A549 (cell line): ENCODE results near the gene ARHGAP31. TPM values are rescaled to one million over a fixed set of nuclear protein-coding genes. Genes with fewer than 3 reads are reported as not detected.

ENCODE experiments used
- ATAC-seq, 2 experiments: fragments of 200-7000 bp in 1 of 2; fragments of >200 bp in 1 of 2; cut with Nextera tagmentation in 1 of 2; cut with Tn5 transposase in 1 of 2; 3 replicates each; pipeline versions ENCODE4 v1.8.0 to v1.9.1; 2018 to 2020; ENCODE audit warnings: mild to moderate bottlenecking in 1 of 2, moderate library complexity in 1 of 2
- CTCF ChIA-PET: fragments of 300-600 bp; sonication (Branson Sonifier 250); formaldehyde crosslinking; extraction: SDS; loops from one replicate; lab custom pipeline; 2021; ENCODE audit warnings: antibody characterized with exemption, inconsistent platforms; lab: Yijun Ruan, JAX
- POLR2A ChIA-PET: fragments of 350-600 bp; formaldehyde crosslinking; extraction: SDS; loops from one replicate; lab custom pipeline; 2021; ENCODE audit warnings: antibody characterized with exemption, inconsistent platforms; lab: Yijun Ruan, JAX
- DNase-seq, 2 experiments: peaks; one replicate each; pipeline versions ENCODE4 v3.0.0 to v3.0.0-alpha.2; 2011 to 2016; ENCODE audit warnings: low read depth in 1 of 2, low spot score in 1 of 2
- FAIRE-seq: peaks from 2 replicates; lab custom pipeline; 2011; peaks lifted over from hg19 to GRCh38; lab: Jason Lieb, UNC
- H3K27ac ChIP-seq, 2 experiments: fragments of >200 bp; sonication (Bioruptor Twin); formaldehyde crosslinking; 3 replicates each; pipeline ENCODE4 v1.5.1; 2016 to 2017
- H3K4me1 ChIP-seq: fragments of >200 bp; sonication (Bioruptor Twin); formaldehyde crosslinking; 3 replicates; pipeline ENCODE4 v1.6.1; 2016
- H3K4me2 ChIP-seq: fragments of >200 bp; sonication (Bioruptor Twin); formaldehyde crosslinking; 3 replicates; pipeline ENCODE4 v1.6.1; 2016
- H3K4me3 ChIP-seq: fragments of >200 bp; sonication (Bioruptor Twin); formaldehyde crosslinking; 3 replicates; pipeline ENCODE4 v1.5.1; 2016
- H3K9me3 ChIP-seq: fragments of >200 bp; sonication (Bioruptor Twin); formaldehyde crosslinking; 3 replicates; pipeline ENCODE4 v1.6.1; 2016
- BHLHE40 ChIP-seq: IDR thresholded peaks from 2 replicates; pipeline ENCODE4 v1.6.1; 2012; ENCODE audit warnings: low read depth, low read length, inconsistent platforms
- CEBPB ChIP-seq, 2 experiments: fragments of >200 bp in 1 of 2; sonication (Bioruptor Twin) in 1 of 2; formaldehyde crosslinking in 1 of 2; IDR thresholded peaks; 2 replicates each; pipeline ENCODE4 v1.6.1; 2012 to 2016
- CHD4 ChIP-seq: fragments of 200-600 bp; sonication (generic); IDR thresholded peaks from 2 replicates; pipeline ENCODE4 v1.6.1; 2016; ENCODE audit warnings: antibody characterized with exemption, mild to moderate bottlenecking, borderline replicate concordance
- CTCF ChIP-seq: fragments of >200 bp; sonication (Bioruptor Twin); formaldehyde crosslinking; IDR thresholded peaks from 3 replicates; pipeline ENCODE4 v1.5.1; 2016
- EHF ChIP-seq: fragments of 250-450 bp; sonication (Bioruptor Pico); IDR thresholded peaks from 2 replicates; pipeline ENCODE4 v1.5.0; 2020; ENCODE audit warnings: mild to moderate bottlenecking
- ESRRA ChIP-seq: fragments of 150-350 bp; IDR thresholded peaks from 2 replicates; pipeline ENCODE4 v1.6.1; 2014; ENCODE audit warnings: mild to moderate bottlenecking, low read length, borderline replicate concordance
- FOSB ChIP-seq: fragments of 250-450 bp; sonication (Bioruptor Pico); IDR thresholded peaks from 2 replicates; pipeline ENCODE4 v1.5.0; 2020; ENCODE audit warnings: mild to moderate bottlenecking, moderate library complexity
- FOXS1 ChIP-seq: fragments of 250-450 bp; sonication (Bioruptor Pico); IDR thresholded peaks from 2 replicates; pipeline ENCODE4 v1.5.0; 2020; ENCODE audit warnings: mild to moderate bottlenecking, moderate library complexity
- HEYL ChIP-seq: fragments of 250-450 bp; sonication (Bioruptor Pico); IDR thresholded peaks from 2 replicates; pipeline ENCODE4 v1.8.0; 2021; ENCODE audit warnings: mild to moderate bottlenecking, moderate library complexity
- HMGXB4 ChIP-seq: fragments of 250-450 bp; sonication (Bioruptor Pico); IDR thresholded peaks from 2 replicates; pipeline ENCODE4 v1.5.0; 2021; ENCODE audit warnings: mild to moderate bottlenecking, moderate library complexity, borderline replicate concordance
- HOXB13 ChIP-seq: fragments of 250-450 bp; sonication (Bioruptor Pico); IDR thresholded peaks from 2 replicates; pipeline ENCODE4 v1.5.0; 2020; ENCODE audit warnings: low read depth, mild to moderate bottlenecking, moderate library complexity
- JUNB ChIP-seq: fragments of >200 bp; sonication (Bioruptor Twin); formaldehyde crosslinking; IDR thresholded peaks from 2 replicates; pipeline ENCODE4 v1.6.1; 2016
- KDM1A ChIP-seq: fragments of 200-600 bp; sonication (generic); IDR thresholded peaks from 2 replicates; pipeline ENCODE4 v1.6.1; 2016; ENCODE audit warnings: low read depth, mild to moderate bottlenecking
- KDM5A ChIP-seq: fragments of 200-600 bp; sonication (generic); IDR thresholded peaks from 2 replicates; pipeline ENCODE4 v1.6.1; 2016; ENCODE audit warnings: antibody characterized with exemption, mild to moderate bottlenecking
- MYC ChIP-seq: IDR thresholded peaks from 2 replicates; pipeline ENCODE4 v1.6.1; 2012; ENCODE audit warnings: mild to moderate bottlenecking, inconsistent platforms, low read length, improper control_type of control experiment, borderline replicate concordance
- NPAS2 ChIP-seq: fragments of 250-450 bp; sonication (Bioruptor Pico); IDR thresholded peaks from 2 replicates; pipeline ENCODE4 v1.8.0; 2022; ENCODE audit warnings: mild to moderate bottlenecking, moderate library complexity, borderline replicate concordance
- NR3C1 ChIP-seq: fragments of >200 bp; sonication (Bioruptor Twin); formaldehyde crosslinking; IDR thresholded peaks from 3 replicates; pipeline ENCODE4 v1.6.1; 2017
- POLR2A ChIP-seq: IDR thresholded peaks from 2 replicates; pipeline ENCODE4 v1.6.1; 2012; ENCODE audit warnings: mild to moderate bottlenecking, low read length
- POLR2AphosphoS2 ChIP-seq: conservative IDR thresholded peaks from 2 replicates; pipeline ENCODE4 v1.6.1; 2012; ENCODE audit warnings: low read length, improper control_type of control experiment, inconsistent platforms
- RARB ChIP-seq: fragments of 250-450 bp; sonication (Bioruptor Pico); IDR thresholded peaks from 2 replicates; pipeline ENCODE4 v1.8.0; 2021; ENCODE audit warnings: mild to moderate bottlenecking, moderate library complexity
- RFX5 ChIP-seq: fragments of 450-650 bp; IDR thresholded peaks from 2 replicates; pipeline ENCODE4 v1.7.1; 2014; ENCODE audit warnings: antibody characterized with exemption, mild to moderate bottlenecking, moderate library complexity
- RNF2 ChIP-seq: fragments of 200-600 bp; sonication (generic); IDR thresholded peaks from 2 replicates; pipeline ENCODE4 v1.6.1; 2016; ENCODE audit warnings: low read depth, mild to moderate bottlenecking, antibody characterized with exemption, moderate library complexity, borderline replicate concordance
- SREBF2 ChIP-seq: fragments of 450-650 bp; IDR thresholded peaks from 2 replicates; pipeline ENCODE4 v1.6.1; 2014; ENCODE audit warnings: mild to moderate bottlenecking, moderate library complexity
- TP53 ChIP-seq: fragments of 250-450 bp; sonication (Bioruptor Pico); IDR thresholded peaks from 2 replicates; pipeline ENCODE4 v1.5.0; 2021; ENCODE audit warnings: mild to moderate bottlenecking, moderate library complexity
- USF2 ChIP-seq: fragments of 450-650 bp; IDR thresholded peaks from 2 replicates; pipeline ENCODE4 v1.6.1; 2014; ENCODE audit warnings: antibody characterized with exemption
- ZC3H11A ChIP-seq: fragments of 450-650 bp; IDR thresholded peaks from 2 replicates; pipeline ENCODE4 v1.6.1; 2014; ENCODE audit warnings: antibody characterized with exemption, mild to moderate bottlenecking
- ZNF302 ChIP-seq: fragments of 250-450 bp; sonication (Bioruptor Pico); IDR thresholded peaks from 2 replicates; pipeline ENCODE4 v1.9.0; 2021; ENCODE audit warnings: inconsistent platforms, mild to moderate bottlenecking, moderate library complexity
- ZSCAN20 ChIP-seq: fragments of 250-450 bp; sonication (Bioruptor Pico); IDR thresholded peaks from 2 replicates; pipeline ENCODE4 v1.8.0; 2022; ENCODE audit warnings: mild to moderate bottlenecking, moderate library complexity
- WGBS: methylation state at CpG from one replicate; pipeline ENCODE4 v1.1.6; 2017; ENCODE audit errors: missing lambda C conversion rate; 5-methylcytosine and 5-hydroxymethylcytosine counted together
- polyA plus RNA-seq, 4 experiments: library from polyadenylated mRNA; depleted of rRNA in 3 of 4; stranded (reverse); fragments of >200 nt; fragmentation: RNase III in 1 of 4; extraction: RNeasy Plus Mini Kit Qiagen cat#74134 plus additional on column Dnase treatment in 1 of 4; gene quantifications; 2 replicates in 3 of 4; 3 replicates in 1 of 4; pipeline ENCODE4 v1.2.3, GENCODE V29; 2011 to 2017
- TF ChIP-seq, protein P1 (sequence below): fragments of 250-450 bp; sonication (Bioruptor Pico); IDR thresholded peaks from 2 replicates; pipeline ENCODE4 v1.5.0; 2020; ENCODE audit warnings: low read depth, mild to moderate bottlenecking, moderate library complexity
- TF ChIP-seq, protein P2 (sequence below): IDR thresholded peaks from 2 replicates; pipeline ENCODE4 v1.6.1; 2012
- TF ChIP-seq, protein P3 (sequence below): IDR thresholded peaks from 2 replicates; pipeline ENCODE4 v1.6.1; 2012
- TF ChIP-seq, protein P4 (sequence below): IDR thresholded peaks from 2 replicates; pipeline ENCODE4 v1.6.1; 2012; ENCODE audit warnings: low read depth, borderline replicate concordance

ARHGAP31 gene
- polyA plus RNA-seq, 2 of the 4 experiments (the other 2 are of a cell fraction) = 0.93 to 1.3 TPM

- DNase-seq (no peak), FAIRE-seq (no peak), ATAC-seq (no peak)
- ChIA-PET POLR2A (no interaction called here), CTCF (interaction anchor here (0.9 to 1.9 kb wide), 2 partner anchors 8 to 13 kb away, joined by 3 to 6 read pairs; no protein-coding TSS in a partner anchor)
- Histone ChIP-seq H3K4me1 (no peaks in the 10 kb centered on the region), H3K4me2 (no peak overlapping the region), H3K9me3 (0 out of 3 replicates have a peak, but pooled peaks cover 3% of the 10 kb centered on the region), H3K27ac (no peak overlapping the region), H3K4me3 (no peak overlapping the region)
- TF ChIP-seq, protein P1, sequence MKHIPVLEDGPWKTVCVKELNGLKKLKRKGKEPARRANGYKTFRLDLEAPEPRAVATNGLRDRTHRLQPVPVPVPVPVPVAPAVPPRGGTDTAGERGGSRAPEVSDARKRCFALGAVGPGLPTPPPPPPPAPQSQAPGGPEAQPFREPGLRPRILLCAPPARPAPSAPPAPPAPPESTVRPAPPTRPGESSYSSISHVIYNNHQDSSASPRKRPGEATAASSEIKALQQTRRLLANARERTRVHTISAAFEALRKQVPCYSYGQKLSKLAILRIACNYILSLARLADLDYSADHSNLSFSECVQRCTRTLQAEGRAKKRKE (CRISPR knock-in tag) = no peak
- TF ChIP-seq FOXS1 (CRISPR knock-in tag) (no peak), RFX5 (no peak), KDM1A (no peak), FOSB (CRISPR knock-in tag) (no peak), KDM5A (no peak), CHD4 (no peak), POLR2AphosphoS2 (no peak), RARB (no peak), NPAS2 (CRISPR knock-in tag) (no peak), CEBPB (IDR thresholded peaks at IDR 0.05) (no peak), RNF2 (no peak), JUNB (no peak), TP53 (CRISPR knock-in tag) (no peak), EHF (CRISPR knock-in tag) (no peak), USF2 (no peak), HEYL (CRISPR knock-in tag) (no peak), ZSCAN20 (CRISPR knock-in tag) (no peak), POLR2A (no peak)
Measured at GRCh38 chr3:119338754-119339153, 44.6 kb downstream of the ARHGAP31 start.

GRCh38 chr3:119340014-119340413 lies 45.8 kb downstream of the ARHGAP31 start:
- H3K27ac ChIP-seq = no peak overlapping the region
- 0 out of 3 replicates have a peak, but pooled peaks cover 3% of the 10 kb centered on the region for H3K9me3 ChIP-seq
- ChIA-PET POLR2A (no interaction called here), CTCF (interaction anchor here (1.3 to 1.9 kb wide), 2 partner anchors 10 to 11 kb away, joined by 4 to 6 read pairs; no protein-coding TSS in a partner anchor)
- DNase-seq (no peak), FAIRE-seq (no peak), ATAC-seq (no peak)
- no peaks in the 10 kb centered on the region for H3K4me1 ChIP-seq
- WGBS = 66% methylated on average over 1 of the region's 1 CpG
- H3K4me2 ChIP-seq = no peak overlapping the region
- H3K4me3 ChIP-seq = no peak overlapping the region
- TF ChIP-seq CHD4 (no peak), ZC3H11A (no peak), USF2 (no peak), HMGXB4 (CRISPR knock-in tag) (no peak), SREBF2 (no peak), ESRRA (no peak), HEYL (CRISPR knock-in tag) (no peak), NR3C1 (no peak), ZNF302 (no peak), RFX5 (no peak), MYC (no peak), CTCF (no peak), JUNB (no peak), HOXB13 (CRISPR knock-in tag) (no peak), BHLHE40 (no peak)
- TF ChIP-seq, protein P2, sequence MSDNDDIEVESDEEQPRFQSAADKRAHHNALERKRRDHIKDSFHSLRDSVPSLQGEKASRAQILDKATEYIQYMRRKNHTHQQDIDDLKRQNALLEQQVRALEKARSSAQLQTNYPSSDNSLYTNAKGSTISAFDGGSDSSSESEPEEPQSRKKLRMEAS = no peak
- TF ChIP-seq, protein P3, sequence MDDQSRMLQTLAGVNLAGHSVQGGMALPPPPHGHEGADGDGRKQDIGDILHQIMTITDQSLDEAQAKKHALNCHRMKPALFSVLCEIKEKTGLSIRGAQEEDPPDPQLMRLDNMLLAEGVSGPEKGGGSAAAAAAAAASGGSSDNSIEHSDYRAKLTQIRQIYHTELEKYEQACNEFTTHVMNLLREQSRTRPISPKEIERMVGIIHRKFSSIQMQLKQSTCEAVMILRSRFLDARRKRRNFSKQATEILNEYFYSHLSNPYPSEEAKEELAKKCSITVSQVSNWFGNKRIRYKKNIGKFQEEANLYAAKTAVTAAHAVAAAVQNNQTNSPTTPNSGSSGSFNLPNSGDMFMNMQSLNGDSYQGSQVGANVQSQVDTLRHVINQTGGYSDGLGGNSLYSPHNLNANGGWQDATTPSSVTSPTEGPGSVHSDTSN = no peak
- TF ChIP-seq, protein P4, sequence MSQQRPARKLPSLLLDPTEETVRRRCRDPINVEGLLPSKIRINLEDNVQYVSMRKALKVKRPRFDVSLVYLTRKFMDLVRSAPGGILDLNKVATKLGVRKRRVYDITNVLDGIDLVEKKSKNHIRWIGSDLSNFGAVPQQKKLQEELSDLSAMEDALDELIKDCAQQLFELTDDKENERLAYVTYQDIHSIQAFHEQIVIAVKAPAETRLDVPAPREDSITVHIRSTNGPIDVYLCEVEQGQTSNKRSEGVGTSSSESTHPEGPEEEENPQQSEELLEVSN = no peak
